Heart left ventricle (tissue), 13 donors: ENCODE results near the gene TICRR.

Experiments used
- POLR2A ChIP-seq, 2 donors: fragments of 450-650 bp; IDR thresholded peaks; one replicate each; pipeline ENCODE4 v1.6.1; 2017; ENCODE audit warnings: antibody characterized with exemption in 2 of 2, mild to moderate bottlenecking in 2 of 2, moderate library complexity in 2 of 2
- TF ChIP-seq, protein P1 (sequence below), 12 donors: fragments of 200-600 bp; sonication (generic) in 4 of 12; IDR thresholded peaks; one replicate each; pipeline versions ENCODE4 v1.5.0 to v1.8.0; 2018 to 2022; ENCODE audit warnings: antibody characterized with exemption in 12 of 12, mild to moderate bottlenecking in 5 of 12
- donor health status: ischemic (EF 13 %, LVEDD 7.1; RV severe dilation, severe dysfunction).
- donor health status: DM: no; HTN: yes; CAD: no.
- donor health status: DM: no; HTN: no; CAD: no.
- donor health status: ischemic (EF 25% LVEDD 6.9; RV normal size, moderate dysfunction).
- donor health status: ischemic (EF 25% LVEDD 5.7; RV mildly dilated, moderate dysfunction).
- donor health status: ischemic (EF 35%, LVEDD 5.7; RV mildly dilated, moderate dysfunction).
- donor health status: nonischemic (EF 11% LVEDD 7.7; RV severe dilation, severe dysfunction).
- donor health status: DM: yes; HTN: yes; CAD: no.
- donor health status: PGD.
- donor health status: ischemic (EF 29% LVEDD 5.4; RV normal size, mild dysfunction).
- donor health status: nonischemic (EF 23%, LVEDD 6.1; RV moderate dilation, normal function).

DNA sequence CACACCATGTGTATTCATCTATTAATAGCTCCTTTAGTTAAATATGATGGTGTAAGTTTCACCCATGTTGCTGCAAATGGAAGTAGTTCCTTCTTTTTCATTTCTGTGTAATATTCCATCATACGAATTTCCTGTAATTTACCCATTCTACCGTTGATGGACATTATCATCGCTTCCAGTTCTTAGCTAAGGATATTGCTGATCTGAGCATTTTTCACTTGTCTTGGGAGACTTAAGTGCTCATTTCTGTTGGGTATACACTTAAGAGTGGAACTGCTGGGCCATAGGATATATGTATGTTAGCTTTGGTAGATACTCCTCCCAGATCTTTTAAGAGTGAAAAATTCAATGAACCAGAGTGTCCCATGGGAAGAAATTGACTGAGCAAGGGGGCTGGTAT is 92.9 kb downstream of the TICRR start:
- TF ChIP-seq, protein P1, sequence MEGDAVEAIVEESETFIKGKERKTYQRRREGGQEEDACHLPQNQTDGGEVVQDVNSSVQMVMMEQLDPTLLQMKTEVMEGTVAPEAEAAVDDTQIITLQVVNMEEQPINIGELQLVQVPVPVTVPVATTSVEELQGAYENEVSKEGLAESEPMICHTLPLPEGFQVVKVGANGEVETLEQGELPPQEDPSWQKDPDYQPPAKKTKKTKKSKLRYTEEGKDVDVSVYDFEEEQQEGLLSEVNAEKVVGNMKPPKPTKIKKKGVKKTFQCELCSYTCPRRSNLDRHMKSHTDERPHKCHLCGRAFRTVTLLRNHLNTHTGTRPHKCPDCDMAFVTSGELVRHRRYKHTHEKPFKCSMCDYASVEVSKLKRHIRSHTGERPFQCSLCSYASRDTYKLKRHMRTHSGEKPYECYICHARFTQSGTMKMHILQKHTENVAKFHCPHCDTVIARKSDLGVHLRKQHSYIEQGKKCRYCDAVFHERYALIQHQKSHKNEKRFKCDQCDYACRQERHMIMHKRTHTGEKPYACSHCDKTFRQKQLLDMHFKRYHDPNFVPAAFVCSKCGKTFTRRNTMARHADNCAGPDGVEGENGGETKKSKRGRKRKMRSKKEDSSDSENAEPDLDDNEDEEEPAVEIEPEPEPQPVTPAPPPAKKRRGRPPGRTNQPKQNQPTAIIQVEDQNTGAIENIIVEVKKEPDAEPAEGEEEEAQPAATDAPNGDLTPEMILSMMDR (IDR thresholded peaks at IDR 0.05) = no peak
- no peak for TF ChIP-seq POLR2A (IDR thresholded peaks at IDR 0.05)
